ENCODE data around the gene ZNF746.
A peak's percentile ranks its signal among the peaks of the same experiment; 100 is the strongest.
"Not testable (repeated sequence)": the region's sequence is repeated elsewhere in the genome, so short reads cannot be mapped to it uniquely, and the experiment has no call there.

ZNF746 gene

DNA sequence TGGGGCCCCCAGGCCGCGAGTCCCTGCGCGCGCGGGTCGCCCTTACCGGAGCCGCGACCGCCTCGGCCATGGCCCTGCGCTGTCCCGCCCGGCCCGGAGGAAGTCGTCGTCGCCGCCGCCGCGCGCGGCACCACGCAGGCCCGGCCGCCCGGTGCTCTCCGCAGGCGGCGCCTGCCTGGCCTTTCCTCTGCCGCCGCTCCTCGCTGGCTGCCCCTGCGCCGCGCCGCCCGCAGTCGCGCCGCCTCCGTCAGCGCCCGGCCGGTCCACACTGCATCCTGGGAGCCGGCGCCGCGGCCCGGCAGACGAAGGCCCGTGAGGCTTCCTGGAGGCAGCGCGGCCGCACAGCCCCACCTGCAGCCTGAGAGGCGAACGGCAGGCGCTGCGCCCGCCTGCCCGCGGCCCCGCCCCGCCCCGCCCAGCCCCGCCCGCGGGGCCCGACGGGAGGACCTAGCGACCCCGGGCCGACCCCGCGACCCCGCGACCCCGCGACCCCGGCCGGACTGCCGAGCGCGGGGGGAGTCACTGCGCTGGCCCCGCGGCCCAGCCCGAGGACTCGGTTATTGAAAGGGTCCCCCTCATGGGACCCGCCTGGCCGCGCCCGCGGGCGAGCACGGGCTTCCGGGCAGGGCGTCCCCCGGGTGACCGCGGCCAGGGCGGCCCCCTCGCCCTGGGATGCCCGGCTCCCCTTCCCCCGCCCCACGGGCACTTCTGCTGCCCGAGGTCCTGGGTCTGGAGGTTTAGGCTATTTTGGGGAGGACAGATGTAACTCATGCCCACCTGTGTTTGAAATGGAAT, at the start of gene ZNF746:
Gene ZNF746 (minus strand): TSS at position 343 of the 795 bp plus-strand sequence. CDS start 273 bp downstream, at position 70.
- peak; percentile 92 for DNase-seq

DNA sequence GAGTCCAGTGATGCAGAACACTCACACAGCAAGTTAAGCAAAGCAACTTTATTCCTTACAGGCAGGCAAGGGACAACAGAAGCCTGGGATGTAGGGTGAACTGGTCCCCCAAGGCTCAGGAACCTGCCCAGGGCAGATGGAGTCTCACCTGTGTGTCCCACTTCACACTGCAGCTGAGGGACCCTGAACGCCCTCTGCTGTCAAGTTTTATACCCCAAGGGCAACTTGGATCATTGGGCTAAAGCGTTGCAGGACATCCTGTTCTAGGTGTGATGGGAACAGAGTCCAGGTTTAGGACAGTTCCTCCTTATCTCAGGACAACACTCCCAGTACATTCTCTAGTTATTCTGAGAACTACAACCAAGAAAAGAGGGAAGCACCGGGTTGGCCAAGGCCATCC, 49.5 kb upstream of the ZNF746 start:
- no peak for DNase-seq

DNA sequence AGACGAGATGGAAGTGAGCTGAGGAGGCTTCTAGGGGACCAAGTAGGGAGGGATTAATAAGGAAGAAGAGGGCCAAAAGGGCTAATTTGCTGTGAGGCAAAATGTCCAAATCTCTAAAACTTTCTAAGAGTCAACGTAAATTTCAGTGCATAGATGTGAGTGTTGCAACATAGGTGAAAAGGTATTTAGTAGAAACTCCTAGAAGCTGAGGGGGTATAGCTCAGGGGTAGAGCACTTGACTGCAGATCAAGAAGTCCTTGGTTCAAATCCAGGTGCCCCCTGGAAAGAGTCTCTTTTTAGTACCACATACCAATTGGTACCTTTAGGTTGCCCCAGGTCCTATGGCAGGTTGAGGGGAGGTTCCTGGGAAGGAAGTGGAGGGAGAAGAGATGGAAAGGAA, 48.7 kb upstream of the ZNF746 start:
- no peak for DNase-seq

DNA sequence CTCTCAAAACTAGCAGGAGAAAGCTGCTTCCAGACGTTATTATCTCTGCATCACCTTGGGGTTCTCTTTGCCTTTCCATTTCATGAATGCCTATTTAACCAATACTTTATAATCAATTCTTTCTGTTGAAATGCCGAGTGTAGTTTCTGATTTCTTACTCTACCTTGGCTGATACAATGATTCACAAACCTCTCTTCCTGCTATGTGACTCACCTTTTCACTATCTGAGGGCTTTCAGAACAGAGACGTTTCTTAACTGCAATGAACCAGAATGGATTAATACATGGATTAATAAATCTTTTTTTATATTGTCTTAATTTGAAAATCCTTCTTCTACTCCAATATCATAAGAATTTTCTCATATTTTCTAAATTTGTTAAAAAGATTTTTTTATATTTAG, 46.4 kb upstream of the ZNF746 start:
- no peak for DNase-seq

DNA sequence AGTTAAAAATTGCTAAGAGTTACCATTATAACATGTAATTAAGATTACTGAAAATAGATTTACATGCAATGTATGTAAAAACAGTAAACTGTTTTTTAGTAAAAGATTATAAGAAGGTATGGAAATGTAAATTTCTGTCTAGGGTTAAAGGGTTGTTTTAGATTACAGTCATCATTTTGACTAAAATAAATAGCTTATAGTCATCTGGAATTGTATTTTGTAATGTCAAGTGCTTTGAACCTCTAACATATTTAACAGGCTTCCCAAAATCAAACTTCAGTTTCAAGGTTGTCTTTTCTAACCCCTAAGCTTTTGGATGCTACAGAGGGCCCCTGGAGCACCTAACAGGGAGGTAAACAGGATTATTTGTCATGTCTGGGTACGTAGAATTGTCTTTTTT, 35.0 kb upstream of the ZNF746 start:
- no peak for DNase-seq

DNA sequence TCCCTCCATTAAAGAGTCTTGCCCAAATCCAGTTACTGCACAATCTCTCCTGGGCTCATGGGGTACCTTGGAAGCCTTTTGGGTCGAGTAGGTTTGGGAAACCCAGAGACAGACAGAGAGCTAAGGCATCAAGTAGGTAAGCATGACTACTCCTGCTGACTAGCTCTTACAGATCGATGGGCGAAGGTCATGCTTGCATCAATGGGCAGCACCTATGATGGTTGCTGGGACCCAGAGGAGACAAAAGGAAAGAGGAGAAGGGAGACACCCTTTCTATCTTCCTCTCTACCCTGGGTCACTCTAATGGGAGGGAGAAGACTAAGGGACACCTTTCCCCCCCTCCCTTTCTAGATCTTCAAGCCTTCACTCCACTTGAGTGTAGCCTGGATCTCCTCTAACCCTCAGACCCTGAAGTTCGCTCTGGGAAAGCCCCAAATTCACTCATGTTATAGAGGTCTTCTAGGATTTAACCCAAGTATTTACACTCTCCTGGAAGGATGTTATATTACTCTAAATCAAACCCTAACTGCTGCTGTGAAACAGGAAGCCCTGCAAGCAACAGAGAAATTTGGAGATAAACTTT, 31.6 kb upstream of the ZNF746 start:
- peak; percentile 43 for DNase-seq

DNA sequence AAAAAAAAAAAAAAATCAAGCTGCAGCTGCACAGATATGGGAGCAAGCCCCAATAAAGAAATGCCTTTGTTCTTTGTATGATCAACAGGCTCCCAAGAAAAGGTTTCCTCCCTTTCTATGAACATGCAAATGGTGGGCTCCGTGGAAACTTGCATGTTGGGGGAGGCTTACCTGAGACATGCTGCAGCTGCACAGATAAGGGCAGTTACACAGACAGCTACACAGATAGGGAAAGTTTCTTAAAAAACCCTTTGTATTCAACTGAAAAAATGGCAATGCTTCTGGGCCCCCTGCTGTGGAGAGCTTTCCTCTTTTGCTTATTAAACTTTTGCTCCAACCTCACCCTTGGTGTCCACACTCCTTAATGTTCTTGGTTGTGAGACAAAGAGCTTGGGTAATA, 29.8 kb upstream of the ZNF746 start:
- no peak for DNase-seq

DNA sequence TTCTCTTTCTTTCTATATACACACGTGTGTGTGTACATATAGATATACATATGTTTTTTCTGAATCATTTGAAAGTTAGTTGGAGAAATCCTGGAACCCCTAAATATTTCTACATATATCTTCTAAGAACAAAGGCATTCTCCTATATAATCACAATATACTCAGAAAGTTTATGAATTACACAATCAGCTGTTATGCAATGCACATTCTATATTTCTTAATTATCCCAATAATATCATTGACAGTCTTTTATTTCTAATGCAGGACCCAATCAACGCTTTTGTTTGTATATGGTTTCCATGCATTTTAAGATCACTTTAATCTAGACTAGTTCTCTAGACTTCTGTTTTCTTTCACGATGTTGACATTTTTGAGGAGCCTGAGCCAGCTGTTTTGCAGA, 27.7 kb upstream of the ZNF746 start:
- no peak for DNase-seq

DNA sequence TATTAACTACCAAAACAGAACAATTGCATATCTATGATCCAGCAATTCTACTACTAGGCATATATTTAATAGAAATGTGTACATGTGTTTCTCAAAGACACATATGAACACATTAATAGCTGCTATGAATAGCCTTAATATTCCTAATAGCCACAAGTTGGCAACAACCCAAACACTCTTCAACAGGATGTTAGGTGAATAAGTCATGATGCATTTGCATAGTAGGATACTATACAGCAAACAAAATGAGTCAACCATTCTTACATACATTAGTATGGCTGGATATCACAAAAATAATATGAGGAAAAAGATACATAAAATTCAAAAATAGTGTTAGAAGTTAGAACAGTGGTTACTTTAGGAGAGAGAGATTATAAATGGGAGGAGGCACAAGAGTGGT, 26.8 kb upstream of the ZNF746 start:
- no peak for DNase-seq

DNA sequence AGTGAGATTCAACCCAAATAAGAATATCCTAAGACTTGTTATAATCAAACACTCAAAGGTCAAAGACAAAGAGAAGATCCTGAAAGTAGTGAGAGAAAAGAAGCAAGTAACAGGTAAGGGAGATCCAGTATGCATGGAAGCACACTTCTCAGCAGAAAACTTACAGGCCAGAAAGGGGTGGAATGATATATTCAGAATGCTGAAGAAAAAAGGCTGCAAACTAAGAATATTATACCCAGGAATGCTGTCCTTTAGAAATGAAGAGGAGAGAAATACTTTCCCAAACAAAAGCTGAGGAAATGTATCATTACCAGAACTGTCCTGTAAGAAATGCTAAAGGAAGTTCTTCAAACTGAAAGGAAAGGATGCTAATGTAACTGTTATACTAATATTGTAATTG, 12.6 kb upstream of the ZNF746 start:
- no peak for DNase-seq

DNA sequence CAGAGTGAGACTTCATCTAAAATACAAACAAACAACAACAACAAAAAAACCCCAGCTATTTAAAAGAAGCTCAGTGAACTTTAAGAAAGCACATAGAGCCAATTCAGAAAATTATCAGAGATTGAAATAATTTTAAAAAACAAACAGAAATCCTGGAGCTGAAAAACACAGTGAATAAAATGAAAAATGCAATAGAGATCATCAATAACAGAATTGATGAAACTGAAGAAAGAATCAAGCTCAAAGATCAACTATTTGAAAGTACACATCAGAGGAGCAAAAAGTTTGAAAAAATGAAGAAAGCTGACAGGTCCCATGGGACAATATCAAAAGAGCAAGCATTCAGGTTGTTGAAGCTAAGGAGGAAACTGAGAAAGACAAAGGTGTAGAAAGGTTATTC, 12.2 kb upstream of the ZNF746 start:
- DNase-seq: no peak

DNA sequence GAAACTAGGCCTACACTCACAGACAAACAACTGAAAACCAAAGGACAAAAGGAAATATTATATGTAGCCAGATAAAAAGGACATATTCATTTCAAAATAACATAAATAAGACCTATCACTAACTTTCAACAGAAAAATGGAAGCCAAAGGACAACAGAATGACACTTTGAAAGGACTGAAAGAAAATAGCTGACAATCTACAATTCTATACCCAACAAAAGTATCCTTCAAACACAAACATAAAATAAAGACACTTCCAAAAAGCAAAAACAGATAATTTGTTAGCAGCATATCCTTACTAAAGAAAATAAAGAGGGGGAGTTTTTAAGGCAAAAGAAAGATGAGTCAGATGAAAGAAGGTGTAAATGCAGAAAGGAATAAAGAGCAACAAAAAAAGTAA, 7.9 kb upstream of the ZNF746 start:
- no peak for DNase-seq

DNA sequence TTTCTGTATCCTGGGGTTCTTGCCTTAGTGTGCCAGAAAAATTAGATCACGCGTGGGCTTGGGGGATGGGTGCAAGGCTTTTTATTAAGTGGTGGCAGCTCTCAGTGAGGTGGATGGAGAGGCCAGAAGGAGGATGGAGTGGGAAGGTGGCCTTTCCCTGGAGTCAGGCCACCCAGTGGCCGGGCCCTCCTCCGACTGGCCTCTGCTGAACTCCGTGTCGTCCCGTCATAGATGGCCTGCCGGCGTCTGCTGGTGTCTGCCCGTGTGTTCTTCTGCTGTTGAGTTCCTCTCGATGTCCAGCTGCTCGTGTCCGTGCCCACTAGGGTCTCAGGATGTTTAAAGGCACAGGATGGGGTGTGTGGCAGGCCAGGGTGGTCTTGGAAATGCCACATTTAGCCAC, 4.0 kb upstream of the ZNF746 start:
- DNase-seq: no peak

DNA sequence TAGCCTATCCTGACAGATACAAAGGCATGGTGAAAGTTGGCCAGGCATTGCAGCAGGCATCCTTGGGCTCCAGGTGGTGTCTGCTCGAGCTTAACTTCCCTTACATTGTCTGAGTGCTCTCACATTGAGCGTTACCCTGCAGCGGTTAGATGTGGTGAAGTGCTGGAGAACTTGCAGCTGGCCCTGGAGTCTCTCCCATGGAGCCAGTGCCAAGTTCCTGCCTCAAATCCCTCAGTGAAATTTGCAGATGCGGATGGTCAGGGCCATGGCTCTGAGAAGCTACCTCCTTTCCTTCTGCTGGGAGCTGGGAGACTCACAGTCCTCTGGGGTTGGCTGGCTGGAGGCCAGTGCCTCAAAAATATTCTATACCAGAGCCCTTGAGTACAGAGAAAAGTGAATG, 3.3 kb upstream of the ZNF746 start:
- no peak for DNase-seq

DNA sequence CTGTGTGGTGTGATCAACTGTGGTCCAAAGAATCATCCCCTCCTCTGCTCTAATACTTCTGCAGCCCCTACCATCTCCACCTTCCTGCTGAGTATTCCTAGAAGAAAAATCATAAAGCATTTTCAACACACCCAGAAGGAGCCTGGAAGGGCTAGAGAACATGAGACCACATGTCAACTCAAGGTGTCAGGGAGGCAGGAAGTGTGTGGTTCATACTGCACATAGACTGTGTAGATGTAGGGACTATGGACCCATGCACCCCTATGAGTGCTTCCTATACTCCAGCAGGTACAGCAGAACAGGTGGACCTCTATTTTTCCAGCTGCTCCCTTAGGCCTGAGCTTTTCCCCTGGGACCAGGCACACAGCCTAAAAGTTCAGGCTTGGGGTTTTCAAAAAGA, 2.6 kb upstream of the ZNF746 start:
- no peak for DNase-seq

DNA sequence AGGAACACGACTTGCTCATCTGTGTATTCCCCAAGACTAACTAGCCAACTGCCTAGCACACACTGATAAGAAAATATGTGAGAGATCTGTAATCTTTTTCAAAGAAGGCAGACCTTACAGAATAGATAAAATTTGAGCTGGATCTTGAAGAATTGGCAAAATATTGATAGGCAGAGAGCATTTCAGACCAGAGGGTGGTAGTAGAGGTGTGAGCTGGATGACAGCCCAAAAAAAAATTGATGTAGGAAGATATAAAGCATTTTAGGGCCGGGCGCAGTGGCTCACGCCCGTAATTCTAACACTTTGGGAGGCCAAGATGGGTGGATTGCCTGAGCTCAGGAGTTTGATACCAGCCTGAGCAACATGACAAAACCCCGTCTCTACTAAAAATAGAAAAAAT, 1.2 kb upstream of the ZNF746 start:
- DNase-seq: peak; percentile 5

DNA sequence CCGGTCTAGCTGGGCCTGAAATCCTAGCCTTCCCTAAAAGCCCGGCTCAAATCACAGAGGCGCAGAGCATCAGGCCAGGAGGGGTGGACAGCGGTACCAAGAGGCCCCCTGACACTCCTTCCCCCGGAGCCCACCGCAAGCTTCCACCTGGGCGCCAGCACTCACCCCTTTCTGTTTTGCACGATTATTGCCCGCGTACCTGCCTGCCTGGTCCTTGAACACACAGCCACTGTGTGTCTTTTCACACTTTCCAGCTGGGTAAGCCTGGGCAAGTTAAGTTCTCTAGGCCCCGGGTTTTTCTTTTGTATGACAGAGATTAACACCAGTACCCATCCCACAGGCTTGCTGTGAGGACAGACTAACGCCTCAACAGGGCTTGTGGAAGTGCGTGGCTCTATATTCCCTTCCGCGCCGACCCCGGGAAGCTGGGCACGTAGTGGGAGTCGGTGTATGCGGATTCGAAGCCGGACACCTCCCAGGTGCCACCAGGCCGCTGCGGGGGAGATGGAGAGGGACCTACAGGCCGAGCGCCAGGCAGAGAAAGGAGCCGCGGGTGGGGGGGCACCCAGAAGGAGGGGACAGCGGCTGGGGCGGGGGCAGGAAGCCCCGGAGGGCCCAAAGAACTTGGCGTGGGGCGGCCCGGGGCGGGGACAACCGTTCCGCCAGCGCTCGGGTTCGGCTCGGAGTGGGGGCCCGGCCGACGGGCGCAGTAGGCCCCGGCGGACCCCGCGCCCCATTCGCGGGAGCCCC, 792 bp downstream of the ZNF746 start:
- peak; percentile 66 for DNase-seq

DNA sequence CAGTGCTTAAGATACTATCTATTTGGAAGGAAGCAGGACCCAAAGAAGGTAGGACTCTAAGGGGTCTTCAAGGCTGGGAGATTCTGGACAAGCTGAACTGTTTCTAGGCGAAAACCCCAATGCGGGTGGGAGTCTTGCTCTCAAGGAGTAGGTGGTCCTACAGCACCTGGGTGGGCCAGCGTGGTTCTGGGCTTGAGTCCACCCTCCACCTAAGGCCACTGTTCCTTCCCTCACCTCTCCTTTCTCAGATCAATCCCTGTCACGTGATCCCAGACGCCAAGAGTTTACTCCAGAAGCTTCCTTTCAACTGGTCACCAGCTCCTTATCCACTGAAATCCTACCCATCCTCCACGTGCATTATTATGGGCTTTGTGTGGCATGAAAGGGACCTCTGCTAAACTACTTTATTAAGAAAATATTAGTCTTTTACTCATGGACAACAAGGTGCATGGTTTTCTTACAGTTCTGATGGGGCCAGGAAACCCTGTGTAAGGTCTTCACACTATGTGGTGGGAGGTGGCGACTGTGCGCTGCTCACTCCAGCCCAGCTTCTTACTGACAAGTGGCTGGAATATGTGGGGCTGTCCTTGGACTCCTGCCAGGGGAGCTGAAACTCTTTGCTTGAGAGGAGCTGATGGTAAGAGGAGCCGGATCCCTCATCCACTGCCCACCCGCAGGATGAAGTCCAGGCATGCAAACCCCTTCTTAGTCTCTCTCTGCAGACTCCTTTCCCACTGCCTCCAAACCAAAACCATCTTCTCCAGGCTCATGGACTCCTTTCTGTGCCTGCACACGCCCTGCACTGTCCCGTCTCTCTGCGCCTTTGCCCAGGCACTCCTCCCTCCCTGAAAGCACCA, 1.6 kb downstream of the ZNF746 start:
- peak; percentile 42 for DNase-seq

DNA sequence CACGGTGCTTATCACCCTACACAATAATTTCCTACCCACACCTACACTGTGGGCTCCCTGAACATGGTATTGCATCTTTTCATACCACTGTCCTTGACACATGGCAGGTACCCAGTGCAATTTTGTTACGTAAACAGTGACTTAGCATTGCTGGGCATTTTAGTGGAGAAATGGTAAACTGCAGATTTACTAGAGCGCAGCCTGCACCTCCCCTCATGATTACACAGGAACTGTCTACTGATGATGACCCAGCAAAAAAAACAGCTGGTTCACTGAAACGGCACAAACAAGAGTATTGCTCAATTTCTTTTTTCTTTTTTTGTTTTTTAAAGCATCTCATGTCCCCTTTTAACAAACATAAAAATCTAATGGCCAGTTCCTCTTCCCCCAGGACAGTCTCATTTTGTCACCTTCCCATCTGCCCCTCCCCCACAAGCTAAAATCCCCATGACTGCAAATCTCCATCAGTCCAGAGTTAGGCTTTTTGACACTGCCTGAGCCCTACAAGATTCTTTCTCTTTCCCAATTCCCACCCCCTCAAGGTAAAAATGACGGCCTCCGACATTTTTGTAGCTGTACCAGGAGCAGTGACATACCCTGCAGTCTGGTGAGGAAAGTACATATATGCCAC, 2.8 kb downstream of the ZNF746 start:
- no peak for DNase-seq

DNA sequence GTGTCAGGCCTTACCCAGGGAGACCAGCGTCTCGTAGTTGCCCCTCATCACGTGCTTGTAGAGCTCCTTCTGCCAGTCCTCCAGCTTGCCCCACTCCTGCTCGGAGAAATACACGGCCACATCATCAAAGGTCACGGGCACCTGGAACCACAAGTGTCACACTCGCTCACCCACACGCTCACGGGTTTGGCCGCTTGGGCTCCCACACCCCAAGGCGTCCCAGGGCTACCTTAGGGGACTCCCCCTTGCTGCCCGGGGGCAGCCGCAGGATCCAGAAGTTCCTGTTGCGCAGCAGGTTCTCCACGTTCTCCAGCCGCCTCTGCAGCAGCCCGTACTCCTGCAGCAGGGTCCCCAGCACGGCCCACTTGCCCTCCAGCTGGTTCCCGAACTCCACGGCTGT, 3.6 kb downstream of the ZNF746 start:
- not testable (repeated sequence) for DNase-seq

DNA sequence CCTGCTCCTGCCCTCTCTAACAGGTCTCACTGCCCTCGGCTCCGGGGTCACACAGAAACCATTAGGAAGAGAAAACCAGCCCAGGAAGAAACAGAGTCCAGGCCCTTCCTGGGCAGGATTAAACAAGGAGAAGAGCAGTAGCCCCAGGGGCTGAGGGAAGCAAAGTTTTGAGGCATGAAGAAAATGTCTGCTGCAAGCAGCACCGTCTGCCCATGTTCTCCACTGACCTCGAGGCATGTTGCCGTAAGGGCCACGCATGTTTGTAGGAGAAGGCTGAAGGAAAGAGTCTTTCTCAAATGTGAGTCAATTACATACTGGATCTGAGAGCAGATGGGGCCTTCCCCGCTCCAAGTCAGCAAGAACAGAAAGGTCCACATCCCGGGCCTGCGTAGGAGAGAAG, 4.2 kb downstream of the ZNF746 start:
- DNase-seq: no peak

DNA sequence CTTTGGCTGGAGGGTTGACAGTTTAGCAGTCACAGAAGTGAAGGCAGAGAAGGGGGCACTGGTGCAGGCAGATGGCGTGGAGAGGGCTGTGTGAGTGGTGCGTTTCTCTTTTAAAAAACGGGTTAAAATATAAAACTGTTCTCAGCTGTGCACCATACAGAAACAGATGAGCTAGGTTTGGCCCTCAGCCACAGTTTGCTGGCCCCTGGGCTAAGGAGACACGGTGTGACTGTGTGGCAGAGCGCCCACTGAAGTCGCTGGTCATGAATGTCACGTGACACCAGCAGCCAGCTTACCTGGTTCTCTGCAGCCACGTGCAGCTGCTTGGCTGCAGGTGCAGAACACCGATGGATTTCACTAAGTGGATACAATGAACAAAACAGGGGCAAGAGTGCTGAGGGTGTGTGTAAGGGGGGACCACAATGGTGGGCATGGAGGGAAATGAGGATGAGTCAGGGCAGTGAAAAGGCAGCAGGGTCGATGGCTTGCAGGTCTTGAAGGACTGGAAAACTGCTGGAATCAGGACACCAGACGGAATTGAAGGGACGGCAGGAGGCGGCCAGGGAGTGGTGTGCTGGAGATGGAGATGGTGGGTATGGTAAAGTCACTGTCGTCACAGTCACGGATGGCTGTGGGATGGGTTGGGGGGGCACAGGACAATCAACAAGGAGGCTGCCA, 7.4 kb downstream of the ZNF746 start:
- DNase-seq: no peak
